A549 treated with CORT108297 at 1 μM for 4 hours (cell line): Measurements from ENCODE around the gene SH3TC1. TPM values are rescaled to one million over a fixed set of nuclear protein-coding genes. Genes with fewer than 3 reads are reported as not detected.

Experiments used
- total RNA-seq: library from RNA; stranded (reverse); fragments of 200-300 nt; extraction: Qiagen RNA extraction; gene quantifications from 5 replicates; pipeline ENCODE4 v1.2.3, GENCODE V29; 2022

The SH3TC1 gene
- 8.7 to 12.9 TPM (median 11.6 TPM) in 5 replicates for total RNA-seq

DNA sequence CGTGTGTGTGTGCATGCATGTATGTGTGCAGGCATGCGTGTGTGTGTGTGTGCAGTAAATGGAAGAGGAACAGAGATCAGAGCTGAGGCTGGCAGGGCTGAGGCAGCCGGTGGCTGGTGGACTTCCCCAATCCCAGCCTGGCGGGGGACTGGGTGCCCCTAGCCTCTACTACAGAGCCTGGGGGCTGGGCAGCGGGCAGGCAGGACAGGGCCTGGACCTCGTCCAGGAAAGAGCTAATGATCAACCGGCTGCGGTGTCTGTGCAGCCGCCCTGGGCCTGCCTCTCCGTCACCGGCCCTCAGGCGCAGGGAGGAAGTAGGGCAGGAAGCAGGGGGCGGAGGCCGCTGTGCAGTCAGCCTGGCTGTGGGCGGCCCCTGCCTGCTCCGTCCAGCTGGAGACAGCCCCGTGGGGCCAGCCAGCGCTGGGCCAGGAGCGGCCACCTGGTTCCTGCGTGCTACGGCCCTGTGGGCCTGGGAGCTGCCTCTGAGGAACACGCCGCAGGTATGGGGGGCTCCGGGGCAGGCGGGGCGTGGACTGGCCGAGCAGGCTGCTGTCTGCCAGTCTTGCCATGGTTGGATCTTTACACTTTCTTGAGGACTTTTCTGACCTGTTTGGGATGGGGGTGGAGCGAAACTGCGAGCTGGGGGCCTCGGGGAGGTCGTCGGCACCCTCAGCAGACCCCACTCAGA is at the start of gene SH3TC1:
Gene SH3TC1, plus strand, starts transcription at position 385 of the 688 bp plus-strand sequence. CDS start 5,905 bp downstream, outside the sequence.

DNA sequence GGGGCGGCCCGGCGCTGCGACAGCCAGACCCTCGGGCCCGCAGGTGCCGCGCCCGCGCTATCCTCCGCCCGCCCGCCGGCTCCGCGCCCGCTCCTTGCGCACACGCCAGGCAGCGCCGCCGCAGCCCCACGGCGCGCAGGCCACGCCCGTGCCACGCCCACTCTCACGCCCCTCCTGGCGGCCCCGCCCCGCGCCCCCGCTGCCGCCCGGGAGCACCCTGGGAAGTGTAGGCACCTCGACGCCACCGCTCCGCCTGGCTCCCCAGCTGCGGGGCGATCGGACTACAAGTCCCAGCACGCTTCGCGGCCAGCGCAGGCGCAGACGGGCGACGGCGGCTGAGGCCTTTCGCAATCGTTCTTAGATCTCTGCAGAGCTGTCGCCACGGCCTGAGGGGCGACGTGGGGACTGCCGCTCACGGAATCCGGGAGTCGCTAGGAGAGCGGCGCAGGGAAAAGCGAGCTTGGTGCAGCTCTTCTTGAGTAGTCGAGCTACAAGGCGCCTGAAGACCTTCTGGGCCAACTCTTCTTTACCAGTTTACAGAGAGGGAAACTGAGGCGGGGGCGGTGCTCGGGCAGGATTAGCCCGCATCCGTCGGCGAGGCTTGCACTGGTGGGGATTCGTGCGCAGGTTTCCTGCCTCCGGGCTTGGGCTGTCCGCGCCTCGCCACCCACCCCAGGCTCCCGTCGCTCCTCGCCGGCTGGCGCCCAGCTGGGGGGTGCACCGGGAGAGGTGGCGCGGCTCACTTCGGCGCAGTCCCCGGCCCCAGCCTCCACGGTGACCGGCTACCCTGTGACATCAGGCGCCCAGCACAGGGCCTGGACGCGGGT is 40.2 kb upstream of the SH3TC1 start, which contains the start of gene ABLIM2:
Gene ABLIM2, minus strand, starts transcription at position 104 of the 827 bp plus-strand sequence. CDS start 124 bp downstream, outside the sequence.

DNA sequence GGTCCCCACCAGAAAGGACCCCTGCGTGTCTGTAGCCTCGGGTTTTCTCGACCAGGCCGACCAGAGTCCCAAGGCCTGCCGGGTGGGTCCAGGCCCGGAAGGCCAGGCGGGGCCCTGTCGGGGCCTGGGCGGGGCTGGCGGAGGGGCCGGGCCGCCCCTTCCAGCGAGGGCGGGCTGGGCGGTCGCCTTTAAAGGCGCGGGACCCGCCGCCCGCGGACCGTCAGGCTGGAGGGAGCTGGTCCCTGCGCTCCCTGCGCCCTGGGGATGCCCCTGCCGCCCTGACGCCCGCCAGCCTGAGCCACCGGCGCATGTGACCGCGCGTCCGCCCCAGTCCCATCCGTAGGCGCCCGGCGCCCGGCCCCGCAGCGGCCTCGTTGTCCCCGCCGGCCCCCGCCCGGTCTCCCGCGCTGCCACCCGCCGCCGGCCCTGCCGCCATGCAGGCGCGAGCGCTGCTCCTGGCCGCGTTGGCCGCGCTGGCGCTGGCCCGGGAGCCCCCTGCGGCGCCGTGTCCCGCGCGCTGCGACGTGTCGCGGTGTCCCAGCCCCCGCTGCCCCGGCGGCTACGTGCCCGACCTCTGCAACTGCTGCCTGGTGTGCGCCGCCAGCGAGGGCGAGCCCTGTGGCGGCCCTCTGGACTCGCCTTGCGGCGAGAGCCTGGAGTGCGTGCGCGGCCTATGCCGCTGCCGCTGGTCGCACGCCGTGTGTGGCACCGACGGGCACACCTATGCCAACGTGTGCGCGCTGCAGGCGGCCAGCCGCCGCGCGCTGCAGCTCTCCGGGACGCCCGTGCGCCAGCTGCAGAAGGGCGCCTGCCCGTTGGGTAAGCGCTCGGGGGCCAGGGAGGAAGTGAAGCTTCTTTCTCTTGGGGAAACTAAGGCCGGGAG is 70.7 kb downstream of the SH3TC1 start, which contains the start of gene HTRA3:
Gene HTRA3, plus strand, starts transcription at position 220 of the 883 bp plus-strand sequence. Its CDS starts 215 bp downstream, at position 435.

Other genes starting within 250 kb of the SH3TC1 start
- 1.1 to 1.9 TPM (median 1.5 TPM) in 5 replicates for gene ABLIM2, start 40.5 kb upstream of the SH3TC1 start, total RNA-seq
- gene HTRA3, start 70.5 kb downstream of the SH3TC1 start, total RNA-seq: 13.8 to 21.4 TPM (median 19.6 TPM) in 5 replicates
- 7.6 to 10.2 TPM (median 9.4 TPM) in 5 replicates for gene ACOX3, start 241.4 kb downstream of the SH3TC1 start, total RNA-seq
- gene TRMT44, start 241.5 kb downstream of the SH3TC1 start, total RNA-seq: 4.9 to 7.0 TPM (median 6.9 TPM) in 5 replicates